Neural progenitor cell (in vitro differentiated cells): ENCODE results near the gene SKAP2.

Experiments used
- EZH2 ChIP-seq: fragments of 200-600 bp; sonication (generic); IDR thresholded peaks from 2 replicates; pipeline ENCODE4 v1.6.1; 2017; ENCODE audit warnings: antibody characterized with exemption, mild to moderate bottlenecking, moderate library complexity
- EZH2phosphoT487 ChIP-seq: fragments of 200-600 bp; sonication (generic); IDR thresholded peaks from 2 replicates; pipeline ENCODE4 v1.6.1; 2017; ENCODE audit warnings: antibody characterized with exemption
- TF ChIP-seq, protein P1 (sequence below): fragments of 200-600 bp; sonication (generic); IDR thresholded peaks from 2 replicates; pipeline ENCODE4 v1.5.1; 2017; ENCODE audit warnings: antibody characterized with exemption, mild to moderate bottlenecking

DNA sequence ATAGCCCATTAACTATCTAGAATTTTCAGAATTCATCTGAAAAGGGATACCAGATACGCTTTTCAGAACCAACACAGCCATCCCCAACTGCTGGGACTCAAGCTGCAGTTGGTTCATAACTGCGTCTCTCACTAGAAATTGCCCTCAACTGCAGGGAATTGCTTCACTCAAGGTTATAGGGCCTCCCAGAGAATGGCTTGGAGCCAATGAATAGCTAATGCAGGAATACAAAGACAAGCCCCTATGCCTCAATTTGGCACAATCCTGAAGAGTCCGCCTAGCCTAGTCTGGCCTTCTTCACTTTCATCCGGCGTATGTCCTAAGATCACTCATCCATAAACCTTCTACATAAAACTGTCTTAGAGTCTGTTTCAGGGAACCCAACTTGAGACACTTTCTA is 164.0 kb downstream of the SKAP2 start:
- TF ChIP-seq, protein P1, sequence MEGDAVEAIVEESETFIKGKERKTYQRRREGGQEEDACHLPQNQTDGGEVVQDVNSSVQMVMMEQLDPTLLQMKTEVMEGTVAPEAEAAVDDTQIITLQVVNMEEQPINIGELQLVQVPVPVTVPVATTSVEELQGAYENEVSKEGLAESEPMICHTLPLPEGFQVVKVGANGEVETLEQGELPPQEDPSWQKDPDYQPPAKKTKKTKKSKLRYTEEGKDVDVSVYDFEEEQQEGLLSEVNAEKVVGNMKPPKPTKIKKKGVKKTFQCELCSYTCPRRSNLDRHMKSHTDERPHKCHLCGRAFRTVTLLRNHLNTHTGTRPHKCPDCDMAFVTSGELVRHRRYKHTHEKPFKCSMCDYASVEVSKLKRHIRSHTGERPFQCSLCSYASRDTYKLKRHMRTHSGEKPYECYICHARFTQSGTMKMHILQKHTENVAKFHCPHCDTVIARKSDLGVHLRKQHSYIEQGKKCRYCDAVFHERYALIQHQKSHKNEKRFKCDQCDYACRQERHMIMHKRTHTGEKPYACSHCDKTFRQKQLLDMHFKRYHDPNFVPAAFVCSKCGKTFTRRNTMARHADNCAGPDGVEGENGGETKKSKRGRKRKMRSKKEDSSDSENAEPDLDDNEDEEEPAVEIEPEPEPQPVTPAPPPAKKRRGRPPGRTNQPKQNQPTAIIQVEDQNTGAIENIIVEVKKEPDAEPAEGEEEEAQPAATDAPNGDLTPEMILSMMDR, result no peak
- TF ChIP-seq EZH2 (no peak), EZH2phosphoT487 (no peak)
